Epidermal melanocyte (primary cell): Measurements from ENCODE around the gene CLMP.
A peak's percentile ranks its signal among the peaks of the same experiment; 100 is the strongest.

Source experiments
- DNase-seq: peaks from one replicate; pipeline ENCODE4 v3.0.0; 2011; ENCODE audit warnings: low spot score; ENCODE audit not compliant: insufficient read length

CLMP gene

DNA sequence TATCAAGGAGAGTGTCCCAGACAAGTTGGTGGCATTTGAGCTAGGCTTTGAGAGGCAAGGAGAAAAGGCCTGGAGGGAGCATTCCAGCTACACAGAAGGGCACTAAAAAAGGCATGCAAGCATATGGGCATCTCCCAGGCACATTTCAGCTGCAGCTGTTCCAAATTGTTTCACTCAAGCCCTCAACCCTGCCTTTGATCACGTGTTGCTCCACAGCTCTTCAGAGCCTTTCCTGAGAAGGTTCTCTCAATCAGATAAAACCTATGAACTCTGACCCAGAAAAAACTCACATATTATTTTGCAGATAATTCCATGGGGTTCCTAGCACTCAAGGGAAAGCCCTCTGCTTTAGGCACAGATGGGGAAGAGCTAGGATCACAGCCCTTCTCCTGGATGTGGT is 108.7 kb downstream of the CLMP start:
- no peak for DNase-seq

DNA sequence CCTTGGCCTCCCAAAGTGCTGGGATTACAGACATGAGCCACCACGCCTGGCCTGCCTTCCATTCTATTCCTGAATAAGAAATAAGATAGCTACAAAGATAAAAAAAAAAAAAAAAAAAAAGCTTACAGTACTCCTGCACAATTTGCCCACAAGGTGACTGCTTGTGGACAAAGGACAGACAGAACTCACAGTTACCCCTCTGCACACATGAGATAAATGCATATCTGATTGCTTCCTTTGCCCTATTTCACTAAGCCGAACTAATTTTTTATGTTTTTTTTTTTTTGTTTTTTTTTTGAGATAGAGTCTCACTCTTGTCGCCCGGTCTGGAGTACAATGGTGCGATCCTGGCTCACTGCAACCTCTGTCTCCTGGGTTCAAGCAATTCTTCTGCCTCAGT is 109.6 kb downstream of the CLMP start:
- no peak for DNase-seq

DNA sequence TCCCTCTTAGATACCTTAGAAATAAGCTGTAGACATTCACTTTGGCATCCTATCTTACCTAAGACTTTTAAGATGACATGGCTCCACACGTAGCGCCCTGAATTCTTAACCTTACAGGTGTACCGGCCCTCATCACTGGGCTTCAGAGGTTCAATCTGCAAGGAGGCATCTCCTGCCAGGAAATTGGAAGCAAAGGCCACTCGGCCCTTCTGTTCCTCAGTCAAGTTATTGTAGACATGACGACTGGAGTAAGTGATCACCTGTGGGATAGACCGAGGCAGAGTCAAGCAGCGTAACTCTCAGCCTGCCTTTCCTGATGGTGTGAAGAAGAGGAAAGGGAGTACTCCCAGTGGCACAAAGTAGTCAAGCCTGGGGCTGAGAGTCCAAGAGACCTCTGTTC is 110.6 kb downstream of the CLMP start:
- no peak for DNase-seq

DNA sequence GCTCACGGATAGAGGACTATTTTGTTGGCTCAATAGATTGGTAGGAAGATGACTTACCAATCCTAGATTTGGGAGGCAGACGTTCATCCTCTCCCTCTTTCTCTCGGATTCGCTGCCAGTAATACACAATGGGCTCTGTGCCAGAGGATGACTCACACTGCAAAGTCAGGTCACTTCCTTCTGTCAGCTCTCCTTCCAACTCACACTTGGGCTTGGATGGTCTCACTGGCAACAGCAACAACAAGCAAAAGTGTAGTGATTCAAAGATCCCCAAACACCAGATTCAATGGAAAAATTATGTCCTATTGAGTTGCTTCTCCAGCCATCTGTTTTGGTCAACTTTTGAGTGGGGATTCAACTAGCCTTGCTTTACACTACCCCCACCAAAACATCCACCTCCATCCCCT is 111.4 kb downstream of the CLMP start:
- no peak for DNase-seq

DNA sequence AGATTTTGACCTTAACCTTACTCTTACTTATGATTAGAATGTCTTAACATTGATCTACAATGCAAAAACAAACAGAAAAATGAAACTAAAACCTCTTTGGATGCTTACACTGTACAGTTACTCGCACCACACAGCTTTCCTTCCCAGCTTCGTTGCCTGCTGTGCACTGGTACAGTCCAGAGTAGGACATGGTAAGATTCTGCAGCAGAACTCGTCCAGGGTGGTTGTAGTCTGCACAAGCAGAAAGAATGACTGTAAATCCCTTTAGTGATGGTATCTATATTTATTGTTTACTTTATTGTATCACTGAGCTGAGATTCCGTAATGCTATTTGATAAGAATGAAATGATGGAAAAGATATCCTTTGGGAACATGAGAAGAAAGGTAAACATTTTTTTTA is 112.1 kb downstream of the CLMP start:
- no peak for DNase-seq

DNA sequence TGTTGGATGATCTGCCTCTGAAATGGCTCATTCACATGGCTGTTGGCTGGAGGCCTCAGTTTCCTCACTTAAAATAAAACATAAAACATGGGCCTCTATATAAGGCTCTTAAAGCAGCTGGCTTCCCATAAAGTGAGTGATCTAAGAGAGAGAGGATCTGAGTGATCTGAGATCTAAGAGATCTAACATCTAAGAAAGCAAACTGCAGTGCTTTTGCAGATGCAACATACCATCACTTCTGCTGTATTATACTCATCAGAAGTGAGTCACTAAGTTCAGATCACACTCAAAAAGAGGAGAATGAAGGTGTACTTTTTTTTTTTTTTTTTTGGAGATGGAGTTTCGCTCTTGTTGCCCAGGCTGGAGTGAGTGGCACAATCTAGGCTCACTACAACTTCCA is 115.0 kb downstream of the CLMP start:
- DNase-seq = no peak

- no peak for DNase-seq
Observed at GRCh38 chr11:123076484-123076883, 118.6 kb downstream of the CLMP start.

GRCh38 chr11:123073343-123074057 is 121.5 kb downstream of the CLMP start:
- DNase-seq = no peak

DNA sequence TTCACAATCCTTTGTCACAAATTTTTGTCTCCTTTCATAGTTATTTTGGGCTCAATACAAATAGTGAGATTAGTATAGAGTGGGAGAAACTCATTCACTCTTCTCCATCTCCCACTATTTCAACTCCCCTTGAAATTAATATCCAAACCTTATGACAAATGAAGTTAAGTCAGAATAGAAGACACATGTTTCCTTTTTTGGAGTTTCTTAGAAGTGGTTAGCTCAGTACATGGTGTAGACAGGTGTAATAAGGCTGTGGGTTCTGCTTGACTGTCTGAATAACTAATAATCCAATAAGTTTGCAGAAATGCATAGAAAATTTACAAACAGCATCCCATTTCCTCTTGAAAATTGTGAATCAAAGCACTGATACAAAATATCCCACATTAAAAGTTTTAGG is 122.3 kb downstream of the CLMP start:
- DNase-seq = no peak

- DNase-seq = no peak
Observed at GRCh38 chr11:123072332-123072761, 122.7 kb downstream of the CLMP start.

DNA sequence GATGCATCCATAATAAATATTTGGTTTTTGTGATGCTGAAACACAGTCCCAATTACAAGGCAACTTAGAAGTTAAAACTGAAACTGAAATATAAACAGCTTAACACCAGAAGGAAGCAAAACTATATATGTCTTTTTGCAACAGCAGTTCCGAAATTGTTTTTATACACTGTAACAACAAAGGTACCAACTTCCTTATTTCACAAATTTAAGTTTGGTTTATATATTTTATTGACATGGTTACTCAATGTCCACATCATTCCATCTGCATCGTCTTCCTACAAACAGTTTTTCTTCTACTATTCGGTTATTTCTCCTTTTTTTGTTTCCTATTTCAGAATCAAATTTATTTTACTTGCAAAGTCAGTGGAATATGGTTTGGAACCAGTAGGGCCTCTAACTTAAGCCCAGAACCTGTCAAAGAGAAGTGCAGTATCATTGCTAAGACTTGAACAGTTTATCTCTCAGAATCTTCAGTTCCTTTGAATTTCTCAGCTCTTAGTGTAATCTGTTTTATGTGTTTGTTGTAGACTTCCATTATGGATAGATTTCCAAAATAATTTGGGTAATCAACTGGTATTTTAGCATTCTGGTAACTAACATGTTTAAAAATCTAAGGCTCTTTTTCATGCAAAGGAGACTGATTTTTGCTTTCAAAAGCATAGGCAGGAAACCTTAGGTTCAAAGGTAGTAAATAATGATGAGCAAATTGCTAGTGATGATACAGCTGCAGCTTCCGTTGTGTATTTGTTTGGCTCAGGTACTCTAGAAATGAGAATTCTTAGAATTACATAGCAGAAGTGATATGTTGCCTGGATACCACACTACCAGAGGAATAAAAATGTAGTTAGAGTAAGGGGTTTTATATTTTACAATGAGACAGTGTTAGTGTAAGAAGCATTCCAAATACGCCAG is 124.9 kb downstream of the CLMP start:
- no peak for DNase-seq

DNA sequence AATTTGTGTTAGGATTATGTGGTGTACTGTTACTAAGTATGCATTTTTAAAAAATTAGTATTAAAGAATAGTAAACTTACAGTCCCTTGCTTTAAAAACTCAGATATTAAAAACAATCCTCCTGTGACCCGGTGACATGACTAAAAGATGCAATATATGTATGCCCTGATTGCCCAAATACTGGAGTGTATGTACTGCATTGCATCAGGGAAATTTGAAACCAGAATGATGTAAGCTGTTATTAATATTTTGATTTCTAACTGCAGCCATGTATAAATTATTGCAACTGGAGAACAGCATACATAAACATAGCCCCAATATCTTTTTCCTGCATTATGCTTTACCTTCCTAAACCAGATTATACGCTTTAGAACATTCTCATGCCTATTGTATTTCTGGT is 129.4 kb downstream of the CLMP start:
- no peak for DNase-seq

- no peak for DNase-seq
Observed at GRCh38 chr11:123063826-123064657, 131.0 kb downstream of the CLMP start.

GRCh38 chr11:123062892-123063825 is 131.9 kb downstream of the CLMP start:
- no peak for DNase-seq

DNA sequence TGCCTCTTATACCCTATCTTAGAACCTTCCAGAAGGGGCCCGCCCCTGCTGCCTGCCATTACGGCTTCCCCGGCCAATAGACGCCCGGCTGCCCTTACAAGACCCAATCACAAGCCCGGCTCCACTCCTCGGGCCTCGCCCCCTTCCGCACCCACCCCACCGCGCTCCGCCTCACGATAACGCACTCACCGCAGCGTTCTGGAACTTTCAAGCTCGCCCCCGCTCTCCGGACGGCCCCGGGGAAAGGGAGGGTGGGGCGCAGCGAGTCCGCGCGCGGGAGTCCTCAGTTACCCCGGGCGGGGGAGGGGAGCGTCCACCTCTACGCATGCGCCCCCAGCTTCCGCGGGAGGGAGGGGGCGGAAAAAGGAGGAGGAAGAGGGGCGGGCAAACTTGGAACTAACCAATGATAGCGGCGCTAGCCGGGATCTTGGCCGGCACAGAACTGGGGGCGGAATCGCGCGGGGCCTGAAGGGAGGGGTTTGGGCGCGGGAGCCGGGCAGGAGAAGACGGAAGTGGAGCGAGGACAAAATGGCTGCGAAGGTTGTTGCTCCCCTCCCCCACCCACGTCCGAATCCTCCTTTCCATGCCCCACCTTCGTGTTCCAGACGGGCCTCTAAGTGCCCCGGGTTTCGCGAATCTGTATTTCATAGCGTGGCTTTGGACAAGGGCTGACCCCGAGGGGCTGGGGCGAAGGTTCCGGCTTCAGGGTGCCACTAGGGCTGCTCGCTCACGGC is 132.7 kb downstream of the CLMP start:
- peak; percentile 72 for DNase-seq

GRCh38 chr11:123061403-123062157 is 133.5 kb downstream of the CLMP start, which contains the start of gene HSPA8:
HSPA8 (minus strand) TSS chr11:123062136; CDS start chr11:123061324, 812 bp downstream.
- no peak for DNase-seq

- DNase-seq = no peak
Observed at GRCh38 chr11:123060277-123061000, 134.6 kb downstream of the CLMP start.
